Gastroesophageal sphincter (tissue), 3 donors: Measurements from ENCODE around the gene IL17B.

Experiments used
- CTCF ChIP-seq, 4 experiments: fragments of 200-600 bp in 2 of 4; fragments of 450-650 bp in 2 of 4; sonication (generic) in 1 of 4; IDR thresholded peaks; one replicate each; pipeline ENCODE4 v1.5.1; 2017 to 2019; ENCODE audit warnings: antibody characterized with exemption in 4 of 4, mild to moderate bottlenecking in 2 of 4, moderate library complexity in 2 of 4
- POLR2A ChIP-seq, 2 donors: fragments of 450-650 bp; IDR thresholded peaks; one replicate each; pipeline ENCODE4 v1.6.1; 2017; ENCODE audit warnings: antibody characterized with exemption in 2 of 2, mild to moderate bottlenecking in 2 of 2, moderate library complexity in 1 of 2
- POLR2AphosphoS5 ChIP-seq: sonication (generic); formaldehyde crosslinking; IDR thresholded peaks from one replicate; pipeline ENCODE4 v1.6.1; 2017; ENCODE audit warnings: antibody characterized with exemption

- TF ChIP-seq CTCF (IDR thresholded peaks at IDR 0.05) (no peak), POLR2A (IDR thresholded peaks at IDR 0.05) (no peak), POLR2AphosphoS5 (no peak)
These were observed 13.6 kb upstream of the IL17B start for GRCh38 chr5:149392718-149393117.
